WTC11 (cell line): ENCODE data around the gene RUFY3. TPM values are rescaled to one million over a fixed set of nuclear protein-coding genes. Genes with fewer than 3 reads are reported as not detected.

Experiments
- ATAC-seq: fragments of 200-7000 bp; cut with Tn5 transposase; 2 replicates; pipeline ENCODE4 v1.10.0; 2021; ENCODE audit warnings: mild to moderate bottlenecking, moderate library complexity
- CTCF ChIA-PET: fragments of 300-600 bp; sonication (Branson Sonifier 250); formaldehyde crosslinking; loops from one replicate; lab custom pipeline; 2021; ENCODE audit warnings: antibody characterized with exemption; lab: Charles Lee
- POLR2A ChIA-PET: fragments of 350-600 bp; sonication (Branson Sonifier 250); formaldehyde crosslinking; loops from one replicate; lab custom pipeline; 2021; ENCODE audit warnings: antibody characterized with exemption; lab: Charles Lee
- DNase-seq: peaks from one replicate; pipeline ENCODE4 v3.0.0; 2021; ENCODE audit warnings: low spot score
- H3K27ac Mint-ChIP-seq: 2 replicates; pipeline ENCODE4 v1.8.0; 2021; ENCODE audit warnings: mixed read lengths
- H3K27me3 Mint-ChIP-seq: 2 replicates; pipeline ENCODE4 v1.8.0; 2021; ENCODE audit warnings: low read depth, mild to moderate bottlenecking, moderate library complexity, mixed read lengths
- H3K36me3 Mint-ChIP-seq: 2 replicates; pipeline ENCODE4 v1.8.0; 2021; ENCODE audit warnings: mixed read lengths
- H3K4me1 Mint-ChIP-seq: 2 replicates; pipeline ENCODE4 v1.8.0; 2022; ENCODE audit warnings: mixed read lengths
- H3K4me3 Mint-ChIP-seq: 2 replicates; pipeline ENCODE4 v1.8.0; 2021; ENCODE audit warnings: mild to moderate bottlenecking, moderate library complexity, mixed read lengths
- H3K9me3 Mint-ChIP-seq: 2 replicates; pipeline ENCODE4 v1.8.0; 2021; ENCODE audit warnings: mixed read lengths
- GABPB1 ChIP-seq: sonication (generic); formaldehyde crosslinking; IDR thresholded peaks from 2 replicates; pipeline ENCODE4 v1.8.1; 2023; ENCODE audit warnings: mild to moderate bottlenecking, missing genetic modification reagents
- JUN ChIP-seq: sonication (generic); formaldehyde crosslinking; IDR thresholded peaks from 2 replicates; pipeline ENCODE4 v1.8.0; 2023; ENCODE audit warnings: mild to moderate bottlenecking, missing genetic modification reagents
- NFYB ChIP-seq: sonication (generic); formaldehyde crosslinking; conservative IDR thresholded peaks from 2 replicates; pipeline ENCODE4 v1.8.0; 2022; ENCODE audit warnings: low read depth, missing genetic modification reagents
- NR3C1 ChIP-seq: sonication (generic); formaldehyde crosslinking; conservative IDR thresholded peaks from 2 replicates; pipeline ENCODE4 v1.8.1; 2023; ENCODE audit warnings: low read depth, mild to moderate bottlenecking, missing genetic modification reagents
- RELA ChIP-seq: sonication (generic); formaldehyde crosslinking; IDR thresholded peaks from 2 replicates; pipeline ENCODE4 v1.8.1; 2022; ENCODE audit warnings: missing genetic modification reagents, mild to moderate bottlenecking, borderline replicate concordance
- SMAD4 ChIP-seq: sonication (generic); formaldehyde crosslinking; IDR thresholded peaks from 2 replicates; pipeline ENCODE4 v1.8.0; 2022; ENCODE audit warnings: mild to moderate bottlenecking, missing genetic modification reagents
- TCF7 ChIP-seq: sonication (generic); formaldehyde crosslinking; IDR thresholded peaks from 2 replicates; pipeline ENCODE4 v1.8.0; 2022; ENCODE audit warnings: mild to moderate bottlenecking, low read depth, missing genetic modification reagents, moderate library complexity
- TEAD1 ChIP-seq: sonication (generic); formaldehyde crosslinking; IDR thresholded peaks from 2 replicates; pipeline ENCODE4 v1.8.0; 2022; ENCODE audit warnings: mild to moderate bottlenecking, missing genetic modification reagents
- TP53 ChIP-seq: sonication (generic); formaldehyde crosslinking; IDR thresholded peaks from 2 replicates; pipeline ENCODE4 v1.8.1; 2023; ENCODE audit warnings: mild to moderate bottlenecking, missing genetic modification reagents
- ZBTB21 ChIP-seq: sonication (generic); formaldehyde crosslinking; IDR thresholded peaks from 2 replicates; pipeline ENCODE4 v1.8.1; 2023; ENCODE audit warnings: mild to moderate bottlenecking, missing genetic modification reagents, borderline replicate concordance
- ZNF121 ChIP-seq: sonication (generic); formaldehyde crosslinking; IDR thresholded peaks from 2 replicates; pipeline ENCODE4 v1.8.0; 2023; ENCODE audit warnings: missing genetic modification reagents
- ZNF423 ChIP-seq: fragments of 250-450 bp; sonication (Bioruptor Pico); IDR thresholded peaks from 2 replicates; pipeline ENCODE4 v2.1.2; 2022; ENCODE audit warnings: mild to moderate bottlenecking, moderate library complexity
- ZNF671 ChIP-seq: fragments of 250-450 bp; sonication (Bioruptor Pico); IDR thresholded peaks from 2 replicates; pipeline ENCODE4 v1.8.0; 2021; ENCODE audit warnings: mild to moderate bottlenecking
- total RNA-seq: library from RNA; stranded (reverse); gene quantifications from 3 replicates; pipeline ENCODE4 v1.2.3, GENCODE V29; 2021
- TF ChIP-seq, protein P1 (sequence below): sonication (generic); formaldehyde crosslinking; conservative IDR thresholded peaks from 2 replicates; pipeline ENCODE4 v1.8.1; 2023; ENCODE audit warnings: mild to moderate bottlenecking, low read depth, missing genetic modification reagents, moderate library complexity
- TF ChIP-seq, protein P2 (sequence below): sonication (generic); formaldehyde crosslinking; IDR thresholded peaks from 2 replicates; pipeline ENCODE4 v1.8.1; 2023; ENCODE audit warnings: mild to moderate bottlenecking, missing genetic modification reagents, borderline replicate concordance
- TF ChIP-seq, protein P3 (sequence below): sonication (generic); formaldehyde crosslinking; IDR thresholded peaks from 2 replicates; pipeline ENCODE4 v1.8.1; 2023; ENCODE audit warnings: mild to moderate bottlenecking, missing genetic modification reagents, moderate library complexity
- TF ChIP-seq, protein P4 (sequence below): sonication (generic); formaldehyde crosslinking; IDR thresholded peaks from 2 replicates; pipeline ENCODE4 v1.8.0; 2022; ENCODE audit warnings: mild to moderate bottlenecking, missing genetic modification reagents
- TF ChIP-seq, protein P5 (sequence below): sonication (generic); formaldehyde crosslinking; IDR thresholded peaks from 2 replicates; pipeline ENCODE4 v1.8.1; 2022; ENCODE audit warnings: low read depth, mild to moderate bottlenecking, moderate library complexity, missing genetic modification reagents, borderline replicate concordance
- TF ChIP-seq, protein P6 (sequence below): sonication (generic); formaldehyde crosslinking; IDR thresholded peaks from 2 replicates; pipeline ENCODE4 v1.8.1; 2022; ENCODE audit warnings: missing genetic modification reagents, borderline replicate concordance

Gene RUFY3
- total RNA-seq, 1 experiment from 2014 or later = 49.0 TPM

DNA sequence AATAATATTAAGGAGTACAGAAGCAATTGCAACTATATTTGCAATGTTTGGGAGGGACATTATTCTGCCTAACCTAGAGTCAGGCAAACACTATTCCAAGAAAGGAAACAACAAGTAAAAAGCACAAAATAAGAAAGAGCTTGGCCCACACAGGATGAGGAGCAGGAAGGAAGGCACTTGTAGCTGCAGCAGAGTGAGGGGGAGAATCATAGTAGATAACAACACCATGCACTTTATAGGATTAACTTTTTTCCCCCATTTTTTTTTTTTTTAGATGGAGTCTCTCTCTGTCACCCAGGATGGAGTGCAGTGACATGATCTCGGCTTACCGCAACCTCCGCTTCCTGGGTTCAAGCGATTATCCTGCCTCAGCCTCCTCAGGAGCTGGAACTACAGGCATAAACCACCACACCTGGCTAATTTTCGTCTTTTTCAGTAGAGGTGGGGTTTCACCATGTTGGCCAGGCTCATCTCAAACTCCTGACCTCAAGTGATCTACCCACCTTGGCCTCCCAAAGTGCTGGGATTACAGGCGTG is 45.1 kb upstream of the RUFY3 start:
- no peaks in the 10 kb centered on the region for H3K9me3 Mint-ChIP-seq
- ATAC-seq (no peak), DNase-seq (no peak)
- H3K36me3 Mint-ChIP-seq = no peaks in the 10 kb centered on the region
- no peaks in the 10 kb centered on the region for H3K4me1 Mint-ChIP-seq
- POLR2A ChIA-PET = no interaction called here
- no peak overlapping the region for H3K4me3 Mint-ChIP-seq
- H3K27ac Mint-ChIP-seq = no peak overlapping the region
- H3K27me3 Mint-ChIP-seq = peaks cover 3% of the 10 kb centered on the region; the same call in 1 of the 2 replicates
- TF ChIP-seq ZNF121 (CRISPR knock-in tag) = no peak
- TF ChIP-seq GABPB1 (CRISPR knock-in tag) = no peak
- TF ChIP-seq, protein P1, sequence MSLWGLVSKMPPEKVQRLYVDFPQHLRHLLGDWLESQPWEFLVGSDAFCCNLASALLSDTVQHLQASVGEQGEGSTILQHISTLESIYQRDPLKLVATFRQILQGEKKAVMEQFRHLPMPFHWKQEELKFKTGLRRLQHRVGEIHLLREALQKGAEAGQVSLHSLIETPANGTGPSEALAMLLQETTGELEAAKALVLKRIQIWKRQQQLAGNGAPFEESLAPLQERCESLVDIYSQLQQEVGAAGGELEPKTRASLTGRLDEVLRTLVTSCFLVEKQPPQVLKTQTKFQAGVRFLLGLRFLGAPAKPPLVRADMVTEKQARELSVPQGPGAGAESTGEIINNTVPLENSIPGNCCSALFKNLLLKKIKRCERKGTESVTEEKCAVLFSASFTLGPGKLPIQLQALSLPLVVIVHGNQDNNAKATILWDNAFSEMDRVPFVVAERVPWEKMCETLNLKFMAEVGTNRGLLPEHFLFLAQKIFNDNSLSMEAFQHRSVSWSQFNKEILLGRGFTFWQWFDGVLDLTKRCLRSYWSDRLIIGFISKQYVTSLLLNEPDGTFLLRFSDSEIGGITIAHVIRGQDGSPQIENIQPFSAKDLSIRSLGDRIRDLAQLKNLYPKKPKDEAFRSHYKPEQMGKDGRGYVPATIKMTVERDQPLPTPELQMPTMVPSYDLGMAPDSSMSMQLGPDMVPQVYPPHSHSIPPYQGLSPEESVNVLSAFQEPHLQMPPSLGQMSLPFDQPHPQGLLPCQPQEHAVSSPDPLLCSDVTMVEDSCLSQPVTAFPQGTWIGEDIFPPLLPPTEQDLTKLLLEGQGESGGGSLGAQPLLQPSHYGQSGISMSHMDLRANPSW (CRISPR knock-in tag) = no peak
- no peak for TF ChIP-seq TEAD1 (CRISPR knock-in tag)
- no peak for TF ChIP-seq ZBTB21
- TF ChIP-seq JUN (CRISPR knock-in tag) = no peak
- TF ChIP-seq, all 79 proteins: peak for 0
- CTCF ChIA-PET = interaction anchor here (0.8 kb wide), 1 partner anchor 11 kb away, joined by 4 read pairs; no protein-coding TSS in a partner anchor

DNA sequence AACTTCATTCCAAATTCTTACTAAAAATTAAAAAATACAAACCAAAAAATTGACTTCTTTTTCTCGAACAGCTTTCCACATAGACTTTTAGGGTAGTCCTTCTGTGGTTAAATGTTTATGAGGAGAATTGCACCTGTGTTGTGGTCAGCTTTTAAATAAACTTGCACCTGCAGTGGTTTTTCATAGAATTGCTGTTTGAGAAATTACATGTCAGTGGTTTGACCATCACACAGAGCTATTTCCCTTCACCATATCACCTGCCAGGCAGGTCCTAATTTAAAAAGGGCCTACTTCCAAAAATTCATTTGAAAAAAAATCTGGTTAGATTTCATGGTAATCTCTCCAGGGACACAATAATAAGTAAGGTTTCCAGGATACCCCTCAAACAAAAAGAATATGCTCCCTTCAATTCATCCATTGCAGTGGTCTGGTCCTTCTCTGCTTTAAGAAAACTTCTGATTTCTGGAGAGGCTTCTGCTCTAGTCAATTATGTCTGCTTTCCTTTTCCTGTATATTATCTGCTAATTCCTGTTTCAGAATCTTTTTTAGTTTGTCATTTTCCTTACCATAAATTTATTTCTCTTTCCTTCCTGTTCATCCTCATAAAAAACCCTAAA is 43.3 kb upstream of the RUFY3 start:
- Mint-ChIP-seq H3K9me3 (no peaks in the 10 kb centered on the region), H3K27ac (no peak overlapping the region), H3K4me3 (no peak overlapping the region), H3K36me3 (no peaks in the 10 kb centered on the region), H3K4me1 (no peaks in the 10 kb centered on the region), H3K27me3 (peaks cover 3% of the 10 kb centered on the region; the same call in 1 of the 2 replicates)
- CTCF ChIA-PET = interaction anchor here (1.0 kb wide), 1 partner anchor 57 kb away, joined by 5 read pairs; no protein-coding TSS in a partner anchor
- TF ChIP-seq, protein P2, sequence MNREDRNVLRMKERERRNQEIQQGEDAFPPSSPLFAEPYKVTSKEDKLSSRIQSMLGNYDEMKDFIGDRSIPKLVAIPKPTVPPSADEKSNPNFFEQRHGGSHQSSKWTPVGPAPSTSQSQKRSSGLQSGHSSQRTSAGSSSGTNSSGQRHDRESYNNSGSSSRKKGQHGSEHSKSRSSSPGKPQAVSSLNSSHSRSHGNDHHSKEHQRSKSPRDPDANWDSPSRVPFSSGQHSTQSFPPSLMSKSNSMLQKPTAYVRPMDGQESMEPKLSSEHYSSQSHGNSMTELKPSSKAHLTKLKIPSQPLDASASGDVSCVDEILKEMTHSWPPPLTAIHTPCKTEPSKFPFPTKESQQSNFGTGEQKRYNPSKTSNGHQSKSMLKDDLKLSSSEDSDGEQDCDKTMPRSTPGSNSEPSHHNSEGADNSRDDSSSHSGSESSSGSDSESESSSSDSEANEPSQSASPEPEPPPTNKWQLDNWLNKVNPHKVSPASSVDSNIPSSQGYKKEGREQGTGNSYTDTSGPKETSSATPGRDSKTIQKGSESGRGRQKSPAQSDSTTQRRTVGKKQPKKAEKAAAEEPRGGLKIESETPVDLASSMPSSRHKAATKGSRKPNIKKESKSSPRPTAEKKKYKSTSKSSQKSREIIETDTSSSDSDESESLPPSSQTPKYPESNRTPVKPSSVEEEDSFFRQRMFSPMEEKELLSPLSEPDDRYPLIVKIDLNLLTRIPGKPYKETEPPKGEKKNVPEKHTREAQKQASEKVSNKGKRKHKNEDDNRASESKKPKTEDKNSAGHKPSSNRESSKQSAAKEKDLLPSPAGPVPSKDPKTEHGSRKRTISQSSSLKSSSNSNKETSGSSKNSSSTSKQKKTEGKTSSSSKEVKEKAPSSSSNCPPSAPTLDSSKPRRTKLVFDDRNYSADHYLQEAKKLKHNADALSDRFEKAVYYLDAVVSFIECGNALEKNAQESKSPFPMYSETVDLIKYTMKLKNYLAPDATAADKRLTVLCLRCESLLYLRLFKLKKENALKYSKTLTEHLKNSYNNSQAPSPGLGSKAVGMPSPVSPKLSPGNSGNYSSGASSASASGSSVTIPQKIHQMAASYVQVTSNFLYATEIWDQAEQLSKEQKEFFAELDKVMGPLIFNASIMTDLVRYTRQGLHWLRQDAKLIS = no peak
- TF ChIP-seq RELA (CRISPR knock-in tag) (no peak), NFYB (no peak), ZNF423 (CRISPR knock-in tag) (no peak), TCF7 (no peak), NR3C1 (no peak), SMAD4 (no peak), ZNF671 (no peak), TP53 (CRISPR knock-in tag) (no peak)
- TF ChIP-seq, protein P3, sequence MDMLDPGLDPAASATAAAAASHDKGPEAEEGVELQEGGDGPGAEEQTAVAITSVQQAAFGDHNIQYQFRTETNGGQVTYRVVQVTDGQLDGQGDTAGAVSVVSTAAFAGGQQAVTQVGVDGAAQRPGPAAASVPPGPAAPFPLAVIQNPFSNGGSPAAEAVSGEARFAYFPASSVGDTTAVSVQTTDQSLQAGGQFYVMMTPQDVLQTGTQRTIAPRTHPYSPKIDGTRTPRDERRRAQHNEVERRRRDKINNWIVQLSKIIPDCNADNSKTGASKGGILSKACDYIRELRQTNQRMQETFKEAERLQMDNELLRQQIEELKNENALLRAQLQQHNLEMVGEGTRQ (CRISPR knock-in tag) = no peak
- TF ChIP-seq, protein P4, sequence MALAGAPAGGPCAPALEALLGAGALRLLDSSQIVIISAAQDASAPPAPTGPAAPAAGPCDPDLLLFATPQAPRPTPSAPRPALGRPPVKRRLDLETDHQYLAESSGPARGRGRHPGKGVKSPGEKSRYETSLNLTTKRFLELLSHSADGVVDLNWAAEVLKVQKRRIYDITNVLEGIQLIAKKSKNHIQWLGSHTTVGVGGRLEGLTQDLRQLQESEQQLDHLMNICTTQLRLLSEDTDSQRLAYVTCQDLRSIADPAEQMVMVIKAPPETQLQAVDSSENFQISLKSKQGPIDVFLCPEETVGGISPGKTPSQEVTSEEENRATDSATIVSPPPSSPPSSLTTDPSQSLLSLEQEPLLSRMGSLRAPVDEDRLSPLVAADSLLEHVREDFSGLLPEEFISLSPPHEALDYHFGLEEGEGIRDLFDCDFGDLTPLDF = no peak
- TF ChIP-seq, protein P5, sequence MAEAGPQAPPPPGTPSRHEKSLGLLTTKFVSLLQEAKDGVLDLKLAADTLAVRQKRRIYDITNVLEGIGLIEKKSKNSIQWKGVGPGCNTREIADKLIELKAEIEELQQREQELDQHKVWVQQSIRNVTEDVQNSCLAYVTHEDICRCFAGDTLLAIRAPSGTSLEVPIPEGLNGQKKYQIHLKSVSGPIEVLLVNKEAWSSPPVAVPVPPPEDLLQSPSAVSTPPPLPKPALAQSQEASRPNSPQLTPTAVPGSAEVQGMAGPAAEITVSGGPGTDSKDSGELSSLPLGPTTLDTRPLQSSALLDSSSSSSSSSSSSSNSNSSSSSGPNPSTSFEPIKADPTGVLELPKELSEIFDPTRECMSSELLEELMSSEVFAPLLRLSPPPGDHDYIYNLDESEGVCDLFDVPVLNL (CRISPR knock-in tag) = no peak
- TF ChIP-seq, protein P6, sequence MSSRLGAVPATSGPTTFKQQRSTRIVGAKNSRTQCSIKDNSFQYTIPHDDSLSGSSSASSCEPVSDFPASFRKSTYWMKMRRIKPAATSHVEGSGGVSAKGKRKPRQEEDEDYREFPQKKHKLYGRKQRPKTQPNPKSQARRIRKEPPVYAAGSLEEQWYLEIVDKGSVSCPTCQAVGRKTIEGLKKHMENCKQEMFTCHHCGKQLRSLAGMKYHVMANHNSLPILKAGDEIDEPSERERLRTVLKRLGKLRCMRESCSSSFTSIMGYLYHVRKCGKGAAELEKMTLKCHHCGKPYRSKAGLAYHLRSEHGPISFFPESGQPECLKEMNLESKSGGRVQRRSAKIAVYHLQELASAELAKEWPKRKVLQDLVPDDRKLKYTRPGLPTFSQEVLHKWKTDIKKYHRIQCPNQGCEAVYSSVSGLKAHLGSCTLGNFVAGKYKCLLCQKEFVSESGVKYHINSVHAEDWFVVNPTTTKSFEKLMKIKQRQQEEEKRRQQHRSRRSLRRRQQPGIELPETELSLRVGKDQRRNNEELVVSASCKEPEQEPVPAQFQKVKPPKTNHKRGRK (CRISPR knock-in tag) = no peak
- TF ChIP-seq, protein P1 (CRISPR knock-in tag) = no peak
- ATAC-seq (no peak), DNase-seq (no peak)
- POLR2A ChIA-PET = no interaction called here
